H1 (cell line): Measurements from ENCODE around the gene MIEN1. TPM values are rescaled to one million over a fixed set of nuclear protein-coding genes. Genes with fewer than 3 reads are reported as not detected.
A peak's percentile ranks its signal among the peaks of the same experiment; 100 is the strongest.

Experiments
- BCL11A ChIP-seq, 2 experiments: IDR thresholded peaks; one replicate each; pipeline ENCODE4 v1.6.1; 2011; ENCODE audit warnings: low read depth in 2 of 2, low read length in 2 of 2, mild to moderate bottlenecking in 2 of 2
- CBX5 ChIP-seq: fragments of 300-800, 300-1000 bp; sonication (generic); IDR thresholded peaks from 2 replicates; pipeline ENCODE4 v1.7.1; 2016; ENCODE audit warnings: antibody characterized with exemption, low read length, low read depth
- CBX8 ChIP-seq: fragments of 300-800, 300-1000 bp; sonication (generic); IDR thresholded peaks from 2 replicates; pipeline ENCODE4 v1.7.1; 2016; ENCODE audit warnings: low read depth, low read length, borderline replicate concordance
- CREB1 ChIP-seq: IDR thresholded peaks from 2 replicates; pipeline ENCODE4 v1.6.1; 2012; ENCODE audit warnings: inconsistent platforms
- CTCF ChIP-seq, 3 experiments: IDR thresholded peaks; 1 replicate in 2 of 3; 2 replicates in 1 of 3; pipeline versions ENCODE4 v1.5.1 to v1.6.1; 2011; ENCODE audit warnings: low read length in 3 of 3, mild to moderate bottlenecking in 3 of 3, inconsistent platforms in 2 of 3, low read depth in 1 of 3, moderate library complexity in 1 of 3; ENCODE audit not compliant: insufficient read depth in 1 of 3; ENCODE audit errors: control extremely low read depth in 1 of 3
- EGR1 ChIP-seq: IDR thresholded peaks from 2 replicates; pipeline ENCODE4 v1.6.1; 2011; ENCODE audit warnings: low read depth, low read length, borderline replicate concordance
- EZH2 ChIP-seq: fragments of 200-600 bp; sonication (generic); IDR thresholded peaks from 2 replicates; pipeline ENCODE4 v1.7.1; 2012; ENCODE audit warnings: low read depth, mild to moderate bottlenecking, moderate library complexity, low read length, inconsistent platforms; ENCODE audit not compliant: severe bottlenecking
- HDAC2 ChIP-seq, 2 experiments: fragments of 300-600 bp in 1 of 2; sonication (generic) in 1 of 2; IDR thresholded peaks; 2 replicates each; pipeline ENCODE4 v1.6.1; 2011 to 2012; ENCODE audit warnings: low read depth in 2 of 2, low read length in 2 of 2, mild to moderate bottlenecking in 2 of 2, moderate library complexity in 2 of 2, borderline replicate concordance in 1 of 2, inconsistent platforms in 1 of 2
- JUN ChIP-seq: IDR thresholded peaks from 2 replicates; pipeline ENCODE4 v1.6.1; 2011; ENCODE audit warnings: low read depth, mild to moderate bottlenecking, improper control_type of control experiment, low read length
- MAFK ChIP-seq: IDR thresholded peaks from 2 replicates; pipeline ENCODE4 v1.6.1; 2012; ENCODE audit warnings: low read depth, mild to moderate bottlenecking, improper control_type of control experiment, low read length
- NRF1 ChIP-seq: IDR thresholded peaks from 2 replicates; pipeline ENCODE4 v1.6.1; 2011; ENCODE audit warnings: mild to moderate bottlenecking, low read depth, low read length, improper control_type of control experiment
- PHF8 ChIP-seq: fragments of 200-600 bp; sonication (generic); conservative IDR thresholded peaks from 2 replicates; pipeline ENCODE4 v1.7.1; 2012; ENCODE audit warnings: low read depth, mild to moderate bottlenecking, inconsistent platforms, low read length, moderate library complexity
- POLR2AphosphoS5 ChIP-seq: IDR thresholded peaks from 2 replicates; pipeline ENCODE4 v1.6.1; 2011; ENCODE audit warnings: low read depth, low read length
- RAD21 ChIP-seq, 2 experiments: IDR thresholded peaks in 1 of 2; conservative IDR thresholded peaks in 1 of 2; 2 replicates each; pipeline ENCODE4 v1.6.1; 2011; ENCODE audit warnings: low read depth in 2 of 2, low read length in 2 of 2, improper control_type of control experiment in 1 of 2, inconsistent platforms in 1 of 2, mild to moderate bottlenecking in 1 of 2, moderate library complexity in 1 of 2
- SIN3A ChIP-seq, 2 experiments: IDR thresholded peaks in 1 of 2; conservative IDR thresholded peaks in 1 of 2; 2 replicates each; pipeline ENCODE4 v1.6.1; 2011 to 2012; ENCODE audit warnings: low read length in 2 of 2, improper control_type of control experiment in 1 of 2, low read depth in 1 of 2, mild to moderate bottlenecking in 1 of 2
- SP1 ChIP-seq: IDR thresholded peaks from 2 replicates; pipeline ENCODE4 v1.6.1; 2011; ENCODE audit warnings: low read depth, low read length
- TAF7 ChIP-seq: optimal IDR thresholded peaks from 2 replicates; pipeline ENCODE3; 2011; ENCODE audit warnings: low read depth, mild to moderate bottlenecking, inconsistent platforms, low read length, moderate library complexity, borderline replicate concordance
- TEAD4 ChIP-seq: IDR thresholded peaks from 2 replicates; pipeline ENCODE4 v1.6.1; 2012; ENCODE audit warnings: low read depth, low read length, inconsistent platforms, mixed read lengths
- polyA plus RNA-seq, 7 experiments: library from polyadenylated mRNA; depleted of rRNA in 3 of 7; stranded (reverse) in 5 of 7; unstranded in 2 of 7; fragments of >200 nt in 5 of 7; fragments of 200-250 nt in 2 of 7; gene quantifications; 1 replicate in 5 of 7; 2 replicates in 1 of 7; 4 replicates in 1 of 7; pipeline versions ENCODE4 v1.2.1 to v1.2.3, GENCODE V29; 2011 to 2013; ENCODE audit warnings: missing spikeins in 2 of 7, mixed read lengths in 2 of 7
- total RNA-seq: library from RNA; stranded (reverse); fragmentation: NEBNext Ultra II Directional; extraction: Animal tissue kit (Norgen Biotek cat#: 25700); gene quantifications from 2 replicates; pipeline ENCODE4 v1.2.1, GENCODE V29; 2021
- TF ChIP-seq, protein P1 (sequence below): IDR thresholded peaks from 2 replicates; pipeline ENCODE4 v1.6.1; 2011; ENCODE audit warnings: low read length, improper control_type of control experiment

The MIEN1 gene
- total and polyA plus RNA-seq, 2 of the 8 experiments (the other 6 are each of a cell fraction or from before 2014, with no cell fraction given), result 29.6 to 54.9 TPM

- TF ChIP-seq HDAC2 (IDR thresholded peaks at IDR 0.05; ENCODE audit: borderline replicate concordance in 1 of 2, low read depth in 2 of 2, low read length in 2 of 2), result no peak
- no peak for TF ChIP-seq JUN
- no peak for TF ChIP-seq CBX5
- TF ChIP-seq, protein P1, sequence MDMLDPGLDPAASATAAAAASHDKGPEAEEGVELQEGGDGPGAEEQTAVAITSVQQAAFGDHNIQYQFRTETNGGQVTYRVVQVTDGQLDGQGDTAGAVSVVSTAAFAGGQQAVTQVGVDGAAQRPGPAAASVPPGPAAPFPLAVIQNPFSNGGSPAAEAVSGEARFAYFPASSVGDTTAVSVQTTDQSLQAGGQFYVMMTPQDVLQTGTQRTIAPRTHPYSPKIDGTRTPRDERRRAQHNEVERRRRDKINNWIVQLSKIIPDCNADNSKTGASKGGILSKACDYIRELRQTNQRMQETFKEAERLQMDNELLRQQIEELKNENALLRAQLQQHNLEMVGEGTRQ, result no peak
- TF ChIP-seq TAF7, result no peak
- no peak for TF ChIP-seq NRF1
- TF ChIP-seq EGR1, result no peak
- no peak for TF ChIP-seq PHF8
- no peak for TF ChIP-seq CBX8
- TF ChIP-seq POLR2AphosphoS5, result peak; percentile 16; the same call in 1 of the 2 replicates
- no peak for TF ChIP-seq EZH2
- peak; percentile 87 for TF ChIP-seq TEAD4
- TF ChIP-seq BCL11A (IDR thresholded peaks at IDR 0.05; ENCODE audit: low read depth in 2 of 2, low read length in 2 of 2), result no peak
- 0 out of 2 replicates have a peak, but pooled peaks have one; percentile 24 for TF ChIP-seq CREB1
- TF ChIP-seq MAFK, result no peak
- TF ChIP-seq RAD21 (IDR thresholded peaks at IDR 0.05 in 1 of 2, conservative IDR thresholded peaks at IDR 0.05 in 1 of 2; ENCODE audit: low read depth in 2 of 2, low read length in 2 of 2), result 0 out of 4 replicates have a peak, but pooled peaks of 1 of the 2 experiments have one; percentile 7
- TF ChIP-seq SIN3A (conservative IDR thresholded peaks at IDR 0.05 in 1 of 2, IDR thresholded peaks at IDR 0.05 in 1 of 2; ENCODE audit: low read depth in 1 of 2, low read length in 2 of 2), result peak in 1 of 2 experiments; percentile 61; a peak in 1 of 4 replicates
- no peak for TF ChIP-seq SP1
- TF ChIP-seq CTCF (IDR thresholded peaks at IDR 0.05; ENCODE audit: control extremely low read depth in 1 of 3, insufficient read depth in 1 of 3, low read depth in 1 of 3, low read length in 3 of 3), result peak in 1 of 3 experiments; percentile 10; a peak in 1 of 4 replicates
Observed at GRCh38 chr17:39704821-39705551, 25.3 kb downstream of the MIEN1 start (continued).
